ENCODE measurements around the gene FAM199X. TPM values are rescaled to one million over a fixed set of nuclear protein-coding genes. Genes with fewer than 3 reads are reported as not detected.

FAM199X gene
- total RNA-seq, 1 experiment from 2014 or later, result 26.0 TPM

GRCh38 chrX:104118765-104119164 lies 47.5 kb upstream of the FAM199X start:
- POLR2A ChIA-PET (ENCODE audit: unreplicated experiment), result no interaction called here
- no peak overlapping the region for H3K27ac ChIP-seq (ENCODE audit: low read length)

GRCh38 chrX:104122829-104123228 lies 43.4 kb upstream of the FAM199X start:
- Histone ChIP-seq H3K9me2 (replicated peaks; ENCODE audit: low read length) (no peaks in the 10 kb centered on the region), H3K36me3 (ENCODE audit: low read depth, low read length) (no peaks in the 10 kb centered on the region), H3K27me3 (ENCODE audit: low read length) (no peaks in the 10 kb centered on the region), H3K9ac (ENCODE audit: low read length) (no peak overlapping the region), H3K9me3 (ENCODE audit: low read length) (no peaks in the 10 kb centered on the region), H4K20me1 (ENCODE audit: low read length) (no peaks in the 10 kb centered on the region), H3K4me3 (ENCODE audit: low read length) (no peak overlapping the region), H3K27ac (ENCODE audit: low read length) (no peak overlapping the region), H3K79me2 (ENCODE audit: low read length) (no peaks in the 10 kb centered on the region), H3K4me2 (ENCODE audit: low read length) (no peak overlapping the region), H3K4me1 (ENCODE audit: insufficient read depth, low read length) (no peaks in the 10 kb centered on the region), H2AFZ (ENCODE audit: low read length) (no peak overlapping the region), H3F3A (ENCODE audit: low read length, unreplicated experiment) (no peaks in the 10 kb centered on the region)
- DNase-seq (no peak), ATAC-seq (no peak)
- ChIA-PET POLR2A (ENCODE audit: unreplicated experiment) (no interaction called here), CTCF (no interaction called here)
- no TSS peak for BruUV-seq (replicated peaks)
- intact Hi-C loops (cut with micrococcal nuclease), result no loop called here
- TF ChIP-seq EZH2phosphoT487 (IDR thresholded peaks at IDR 0.05; ENCODE audit: borderline replicate concordance, low read length) (no peak), CTCF (conservative IDR thresholded peaks at IDR 0.05; ENCODE audit: low read depth, low read length) (no peak), EZH2 (IDR thresholded peaks at IDR 0.05; ENCODE audit: low read length, unreplicated experiment) (no peak)

More at GRCh38 chrX:104118765-104119164, 47.5 kb upstream of the FAM199X start:
- ATAC-seq, result no peak
- H3K9ac ChIP-seq (ENCODE audit: low read length), result no peak overlapping the region
- no peaks in the 10 kb centered on the region for H3K4me1 ChIP-seq (ENCODE audit: insufficient read depth, low read length)
- no peaks in the 10 kb centered on the region for H3F3A ChIP-seq (ENCODE audit: low read length, unreplicated experiment)
- H3K4me3 ChIP-seq (ENCODE audit: low read length), result no peak overlapping the region
- no peaks in the 10 kb centered on the region for H3K9me3 ChIP-seq (ENCODE audit: low read length)
- H3K27me3 ChIP-seq (ENCODE audit: low read length), result no peaks in the 10 kb centered on the region
- BruUV-seq (replicated peaks), result no TSS peak
- no peaks in the 10 kb centered on the region for H4K20me1 ChIP-seq (ENCODE audit: low read length)
- no peak for DNase-seq
- TF ChIP-seq CTCF (conservative IDR thresholded peaks at IDR 0.05; ENCODE audit: low read depth, low read length) (no peak), EZH2phosphoT487 (IDR thresholded peaks at IDR 0.05; ENCODE audit: borderline replicate concordance, low read length) (no peak), EZH2 (IDR thresholded peaks at IDR 0.05; ENCODE audit: low read length, unreplicated experiment) (no peak)
- intact Hi-C loops (cut with micrococcal nuclease), result no loop called here
- no peak overlapping the region for H2AFZ ChIP-seq (ENCODE audit: low read length)
- CTCF ChIA-PET, result no interaction called here
- no peaks in the 10 kb centered on the region for H3K79me2 ChIP-seq (ENCODE audit: low read length)
- H3K36me3 ChIP-seq (ENCODE audit: low read depth, low read length), result no peaks in the 10 kb centered on the region
- H3K4me2 ChIP-seq (ENCODE audit: low read length), result no peak overlapping the region
- H3K9me2 ChIP-seq (replicated peaks; ENCODE audit: low read length), result no peaks in the 10 kb centered on the region

GRCh38 chrX:104126856-104127255 lies 39.4 kb upstream of the FAM199X start:
- TF ChIP-seq EZH2phosphoT487 (IDR thresholded peaks at IDR 0.05; ENCODE audit: borderline replicate concordance, low read length), result no peak
- no peak for TF ChIP-seq EZH2 (IDR thresholded peaks at IDR 0.05; ENCODE audit: low read length, unreplicated experiment)
- TF ChIP-seq CTCF (conservative IDR thresholded peaks at IDR 0.05; ENCODE audit: low read depth, low read length), result no peak
- CTCF ChIA-PET, result no interaction called here
- no peaks in the 10 kb centered on the region for H3K79me2 ChIP-seq (ENCODE audit: low read length)
- ATAC-seq (no peak), DNase-seq (no peak)
- H3K4me2 ChIP-seq (ENCODE audit: low read length), result no peak overlapping the region
- no peaks in the 10 kb centered on the region for H3K9me3 ChIP-seq (ENCODE audit: low read length)
- no peak overlapping the region for H3K27ac ChIP-seq (ENCODE audit: low read length)
- H3K27me3 ChIP-seq (ENCODE audit: low read length), result no peaks in the 10 kb centered on the region
- POLR2A ChIA-PET (ENCODE audit: unreplicated experiment), result no interaction called here
- H3K9me2 ChIP-seq (replicated peaks; ENCODE audit: low read length), result no peaks in the 10 kb centered on the region
- H3K9ac ChIP-seq (ENCODE audit: low read length), result no peak overlapping the region
- no peaks in the 10 kb centered on the region for H3K36me3 ChIP-seq (ENCODE audit: low read depth, low read length)
- H3F3A ChIP-seq (ENCODE audit: low read length, unreplicated experiment), result no peaks in the 10 kb centered on the region
- intact Hi-C loops (cut with micrococcal nuclease), result no loop called here
- no peaks in the 10 kb centered on the region for H4K20me1 ChIP-seq (ENCODE audit: low read length)
- H3K4me1 ChIP-seq (ENCODE audit: insufficient read depth, low read length), result no peaks in the 10 kb centered on the region
- no peak overlapping the region for H2AFZ ChIP-seq (ENCODE audit: low read length)
- no TSS peak for BruUV-seq (replicated peaks)
- no peak overlapping the region for H3K4me3 ChIP-seq (ENCODE audit: low read length)

Data from PC-3 (cell line).